HuH-7.5 (cell line): ENCODE measurements around the gene ATP6V0B.
A peak's percentile ranks its signal among the peaks of the same experiment; 100 is the strongest.

Source experiments
- DNase-seq: peaks from one replicate; pipeline ENCODE4 v3.0.0; 2011; ENCODE audit warnings: low spot score

Gene ATP6V0B

DNA sequence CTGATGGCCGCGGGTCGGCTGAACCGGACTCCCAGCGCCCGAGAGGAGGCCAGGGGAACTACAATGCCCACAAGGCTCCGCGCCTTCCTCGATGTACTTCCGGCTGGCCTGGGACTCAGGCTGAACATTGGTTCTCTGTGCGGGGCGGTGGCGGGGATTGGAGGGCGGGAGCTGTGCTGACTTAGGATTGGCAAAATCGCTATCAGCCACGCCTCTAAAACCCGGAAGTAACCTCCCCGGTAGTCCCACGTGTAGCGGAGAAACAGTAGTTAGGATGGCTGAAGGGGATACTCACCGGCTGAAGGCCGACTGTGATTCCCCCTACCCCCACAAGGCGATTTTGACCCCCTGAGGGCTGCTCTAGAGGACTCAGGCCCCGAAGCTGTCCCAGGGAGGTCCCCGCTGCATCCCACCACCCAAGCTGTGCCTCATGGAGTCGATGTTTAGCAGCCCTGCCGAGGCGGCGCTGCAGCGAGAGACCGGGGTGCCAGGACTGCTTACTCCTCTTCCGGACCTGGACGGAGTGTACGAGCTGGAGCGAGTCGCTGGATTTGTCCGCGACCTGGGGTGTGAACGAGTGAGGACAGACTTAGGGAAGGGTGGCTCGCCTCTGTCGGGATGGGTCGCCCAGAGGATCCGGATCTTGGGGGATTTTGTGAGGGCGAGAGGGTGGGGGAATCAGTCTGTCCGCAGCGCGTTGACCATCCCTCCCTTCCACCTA is 4.9 kb upstream of the ATP6V0B start, which contains the start of gene DPH2:
DPH2 (plus strand) TSS at position 265 of the 721 bp plus-strand sequence; CDS start at position 431, 166 bp downstream.
- DNase-seq: peak; percentile 99

GRCh38 chr1:43970502-43970901 is 4.3 kb upstream of the ATP6V0B start:
- DNase-seq: no peak

DNA sequence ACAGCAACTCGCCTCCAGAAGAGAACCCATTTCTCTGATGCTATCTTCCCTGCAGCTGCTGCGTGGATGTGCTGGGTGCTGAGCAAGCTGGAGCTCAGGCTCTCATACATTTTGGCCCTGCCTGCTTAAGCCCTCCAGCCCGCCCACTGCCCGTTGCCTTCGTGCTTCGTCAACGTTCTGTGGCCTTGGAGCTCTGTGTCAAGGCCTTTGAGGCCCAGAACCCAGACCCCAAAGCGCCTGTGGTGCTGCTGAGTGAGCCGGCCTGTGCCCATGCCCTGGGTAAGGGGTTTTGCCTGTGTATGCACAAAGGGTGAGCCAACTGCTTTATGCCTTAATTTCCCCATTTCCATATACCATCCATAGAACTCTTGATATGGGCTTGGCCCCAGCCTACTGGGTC is 3.8 kb upstream of the ATP6V0B start:
- no peak for DNase-seq

- DNase-seq: no peak
Measured at GRCh38 chr1:43971336-43971980, 3.3 kb upstream of the ATP6V0B start.

DNA sequence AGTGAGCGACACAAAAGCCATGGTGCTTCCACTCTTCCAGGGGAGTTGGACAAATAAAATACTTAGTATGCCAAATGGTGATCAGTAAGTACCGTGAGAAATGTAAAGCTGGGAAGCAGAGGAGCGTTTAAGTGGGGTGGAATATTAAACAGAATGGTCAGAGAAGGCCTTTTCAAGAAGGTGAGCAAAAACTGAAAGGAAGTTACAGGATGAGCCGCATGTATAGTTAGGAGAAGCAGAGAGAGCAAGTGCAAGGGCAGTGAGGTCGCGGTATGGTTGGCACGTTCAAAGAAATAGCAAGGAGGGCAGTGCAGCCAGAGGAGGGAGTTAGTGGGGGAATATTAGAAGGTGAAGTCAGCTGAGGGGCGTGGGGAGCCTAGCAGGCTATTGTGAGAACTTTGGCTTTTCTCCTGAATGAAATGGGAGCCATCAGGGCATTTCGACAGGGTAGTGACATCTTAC is 748 bp upstream of the ATP6V0B start:
- DNase-seq: no peak

DNA sequence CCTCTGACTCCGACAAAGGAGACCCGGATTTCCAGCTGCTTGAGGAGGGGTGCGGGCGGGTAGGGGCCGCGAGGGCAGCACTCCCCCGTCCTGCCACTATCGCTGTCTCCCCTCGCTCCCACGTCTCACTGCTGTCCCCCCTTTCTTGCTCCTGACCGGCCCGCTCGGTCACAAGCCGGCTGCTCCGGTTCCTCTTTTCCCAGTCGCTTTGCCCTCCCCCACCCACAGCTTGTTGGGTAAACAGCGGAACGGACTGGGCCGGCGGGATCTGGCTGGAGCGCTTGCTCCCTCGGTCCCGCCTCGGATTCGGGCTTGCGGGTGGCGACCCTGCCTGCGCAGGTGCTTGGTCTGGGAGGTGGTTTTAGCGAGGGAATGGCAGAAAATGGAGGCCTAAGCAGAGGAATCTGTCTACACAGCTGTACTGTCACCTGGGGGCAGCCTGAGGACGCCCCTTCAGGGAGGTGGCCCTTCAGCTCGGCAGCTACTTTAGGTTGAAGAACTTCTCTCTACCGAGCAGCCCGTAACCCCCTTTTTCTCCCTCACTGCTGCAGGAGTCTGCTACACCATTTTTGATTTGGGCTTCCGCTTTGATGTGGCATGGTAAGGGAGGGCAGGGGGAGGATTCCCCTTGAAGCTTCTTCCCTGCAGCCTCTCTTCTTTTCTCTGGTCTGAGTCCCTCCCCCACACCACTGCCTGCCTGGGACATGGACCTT is 645 bp downstream of the ATP6V0B start:
- no peak for DNase-seq

DNA sequence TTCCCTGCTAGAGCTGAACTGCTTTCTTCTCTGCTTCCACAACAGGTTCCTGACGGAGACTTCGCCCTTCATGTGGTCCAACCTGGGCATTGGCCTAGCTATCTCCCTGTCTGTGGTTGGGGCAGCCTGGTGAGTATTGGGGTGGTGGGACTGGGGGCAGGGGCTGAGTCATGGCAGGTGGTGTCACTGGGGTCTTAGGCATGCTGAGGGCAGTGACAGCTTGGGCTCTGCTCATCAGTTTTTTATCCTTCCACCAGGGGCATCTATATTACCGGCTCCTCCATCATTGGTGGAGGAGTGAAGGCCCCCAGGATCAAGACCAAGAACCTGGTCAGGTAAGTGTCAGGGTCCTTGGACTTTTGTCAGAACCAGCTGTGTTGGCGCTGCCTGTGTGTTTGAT is 1.3 kb downstream of the ATP6V0B start:
- no peak for DNase-seq

DNA sequence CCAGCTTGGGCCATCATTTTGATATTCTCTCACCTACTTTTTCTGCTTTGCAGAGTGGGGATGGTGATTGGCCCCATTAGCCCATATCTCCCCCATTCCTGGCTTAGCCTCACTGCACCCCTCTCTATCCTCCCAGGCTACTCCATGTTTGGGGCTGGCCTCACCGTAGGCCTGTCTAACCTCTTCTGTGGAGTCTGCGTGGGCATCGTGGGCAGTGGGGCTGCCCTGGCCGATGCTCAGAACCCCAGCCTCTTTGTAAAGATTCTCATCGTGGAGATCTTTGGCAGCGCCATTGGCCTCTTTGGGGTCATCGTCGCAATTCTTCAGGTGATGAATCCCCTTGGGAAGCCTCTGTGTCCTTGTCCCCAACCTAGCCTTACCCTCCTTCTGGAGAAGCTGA is 2.1 kb downstream of the ATP6V0B start:
- no peak for DNase-seq

DNA sequence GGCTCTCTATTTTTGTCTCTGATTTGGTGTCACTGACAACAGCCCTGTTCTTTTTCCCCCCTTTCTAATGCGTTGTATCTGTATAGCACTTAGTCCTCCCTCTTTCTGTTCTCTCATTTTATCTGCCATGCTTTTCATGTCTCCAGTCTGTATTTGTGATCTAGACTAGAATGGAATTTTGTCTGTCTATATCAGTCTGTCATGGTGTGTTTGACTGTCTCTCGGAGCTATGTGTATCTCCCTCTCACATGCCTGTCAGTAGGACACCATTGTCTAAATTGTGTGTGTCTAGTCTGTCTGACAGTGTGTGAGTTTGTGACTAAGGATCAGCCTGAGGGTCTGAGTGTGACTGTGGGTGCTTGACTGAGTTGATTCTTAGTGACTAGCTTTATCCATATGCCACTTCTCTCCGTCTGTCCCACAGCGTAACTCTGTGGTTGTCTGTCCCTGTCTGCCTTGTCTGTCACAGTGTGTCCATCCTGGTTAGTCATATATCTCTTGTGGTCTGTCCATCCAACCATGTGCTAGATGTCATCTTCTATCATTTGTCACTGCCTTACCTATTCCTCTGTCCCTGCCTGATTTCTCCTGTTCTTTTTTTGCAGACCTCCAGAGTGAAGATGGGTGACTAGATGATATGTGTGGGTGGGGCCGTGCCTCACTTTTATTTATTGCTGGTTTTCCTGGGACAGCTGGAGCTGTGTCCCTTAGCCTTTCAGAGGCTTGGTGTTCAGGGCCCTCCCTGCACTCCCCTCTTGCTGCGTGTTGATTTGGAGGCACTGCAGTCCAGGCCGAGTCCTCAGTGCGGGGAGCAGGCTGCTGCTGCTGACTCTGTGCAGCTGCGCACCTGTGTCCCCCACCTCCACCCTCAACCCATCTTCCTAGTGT is 2.9 kb downstream of the ATP6V0B start:
- no peak for DNase-seq

- DNase-seq: no peak
Measured at GRCh38 chr1:43978264-43978550, 3.4 kb downstream of the ATP6V0B start.

DNA sequence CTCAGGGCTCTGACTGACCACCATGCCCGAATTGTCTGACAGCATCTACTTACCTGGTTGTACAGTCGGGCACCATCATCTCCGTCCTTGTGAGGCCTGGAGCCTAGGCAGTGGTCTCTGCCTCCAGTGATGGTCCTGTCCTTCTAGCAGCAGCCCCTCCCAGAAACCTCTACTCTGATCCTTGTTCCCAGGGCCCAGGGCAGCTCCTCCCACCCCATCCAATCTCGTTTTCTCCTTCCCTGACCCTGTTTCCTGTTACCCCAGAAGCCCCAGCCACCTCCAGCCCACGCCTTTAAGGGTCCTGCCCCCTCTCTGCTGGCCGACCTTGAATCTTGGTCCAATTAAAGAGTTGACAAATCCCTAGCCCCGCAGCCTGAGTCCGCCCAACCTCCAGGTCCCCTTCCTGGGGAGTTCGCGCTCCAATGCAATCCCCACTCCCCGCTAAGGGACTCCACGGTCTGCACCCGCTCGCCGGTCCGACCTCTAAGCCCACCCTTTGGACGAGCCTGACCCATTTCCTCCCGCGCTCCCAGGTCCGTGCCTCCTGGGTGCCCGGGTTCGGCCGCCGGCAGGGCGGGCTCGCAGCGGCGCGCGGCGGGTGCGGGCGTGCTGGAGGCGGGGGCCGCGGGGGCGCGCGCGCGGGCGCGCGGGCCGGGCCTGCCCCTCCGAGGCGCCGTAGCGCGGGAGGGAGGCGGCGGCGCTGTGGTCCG is 3.9 kb downstream of the ATP6V0B start, which contains the start of gene B4GALT2:
B4GALT2 (plus strand) TSS at position 660 of the 710 bp plus-strand sequence. CDS start 1,951 bp downstream, outside the sequence.
- peak; percentile 90 for DNase-seq

DNA sequence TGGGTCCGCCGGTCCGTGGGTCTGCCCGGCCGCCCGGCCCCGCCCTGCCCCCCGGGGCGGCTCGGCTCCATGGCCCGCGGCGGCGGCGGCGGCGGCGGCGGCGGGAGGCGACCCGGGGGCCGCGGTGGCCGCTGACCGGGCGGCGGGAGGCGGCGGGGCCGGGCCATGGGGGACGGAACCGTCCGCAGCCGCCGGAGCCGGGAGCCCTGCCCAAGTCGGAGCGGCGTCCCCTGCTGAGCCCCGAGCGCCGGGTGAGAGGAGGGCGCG is 4.4 kb downstream of the ATP6V0B start:
- no peak for DNase-seq

GRCh38 chr1:43979528-43980254 is 4.9 kb downstream of the ATP6V0B start:
- DNase-seq: peak; percentile 86

GRCh38 chr1:43980255-43981134 is 5.7 kb downstream of the ATP6V0B start:
- no peak for DNase-seq

GRCh38 chr1:43981135-43981491 is 6.4 kb downstream of the ATP6V0B start:
- no peak for DNase-seq

GRCh38 chr1:43981636-43982035 is 6.9 kb downstream of the ATP6V0B start:
- no peak for DNase-seq

GRCh38 chr1:43982241-43982640 is 7.5 kb downstream of the ATP6V0B start:
- no peak for DNase-seq

DNA sequence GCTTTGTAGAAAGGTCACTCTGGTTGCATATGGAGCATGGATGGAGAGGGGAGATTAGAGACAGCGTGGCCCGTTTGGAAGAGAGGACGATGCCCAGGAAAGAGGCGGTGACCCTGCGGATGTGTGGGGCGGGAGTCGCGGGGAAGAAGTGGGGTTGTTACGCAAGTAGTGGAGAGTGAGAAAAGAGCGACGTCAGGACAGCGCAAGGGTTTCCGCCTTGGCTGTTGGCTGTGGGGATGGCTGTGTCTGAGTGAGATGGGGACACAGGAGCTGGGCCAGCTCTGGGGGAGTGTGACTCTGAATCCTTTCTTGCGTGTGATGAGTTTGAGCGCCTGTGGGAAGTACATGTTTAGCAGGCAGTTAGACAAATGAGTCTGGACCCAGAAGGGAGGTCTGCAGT is 8.0 kb downstream of the ATP6V0B start:
- no peak for DNase-seq

DNA sequence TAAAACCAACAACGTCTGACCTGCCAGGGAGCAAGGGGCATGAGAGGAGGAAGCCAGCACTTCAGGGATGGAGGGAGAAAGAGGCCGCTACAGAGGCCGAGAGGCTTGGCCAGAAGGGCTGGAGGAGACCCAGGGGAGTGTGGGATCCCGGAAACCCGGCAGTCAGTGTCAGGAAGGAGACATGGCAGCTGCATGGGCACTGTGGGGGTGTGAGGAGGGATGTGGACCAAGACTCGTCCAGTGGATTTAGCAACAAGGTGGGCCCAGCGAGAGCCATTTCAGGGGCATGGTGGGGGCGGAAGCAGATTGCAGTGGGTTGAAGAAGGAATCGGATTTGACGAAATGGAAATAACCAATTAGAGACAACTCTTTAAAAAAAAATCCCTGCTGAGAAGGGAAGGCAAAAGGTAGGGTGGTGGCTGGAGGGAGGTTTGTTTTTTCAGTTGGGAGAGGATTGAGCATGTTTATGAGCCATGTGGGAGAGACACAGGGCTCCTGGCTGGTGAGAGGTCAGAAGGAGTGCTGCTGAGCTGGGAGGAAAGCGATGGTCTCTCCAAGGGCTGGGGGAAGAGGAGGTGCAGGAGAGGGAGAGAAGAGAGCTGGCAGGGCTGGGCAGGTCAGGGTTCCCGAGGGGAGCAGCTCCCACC is 8.6 kb downstream of the ATP6V0B start:
- no peak for DNase-seq

DNA sequence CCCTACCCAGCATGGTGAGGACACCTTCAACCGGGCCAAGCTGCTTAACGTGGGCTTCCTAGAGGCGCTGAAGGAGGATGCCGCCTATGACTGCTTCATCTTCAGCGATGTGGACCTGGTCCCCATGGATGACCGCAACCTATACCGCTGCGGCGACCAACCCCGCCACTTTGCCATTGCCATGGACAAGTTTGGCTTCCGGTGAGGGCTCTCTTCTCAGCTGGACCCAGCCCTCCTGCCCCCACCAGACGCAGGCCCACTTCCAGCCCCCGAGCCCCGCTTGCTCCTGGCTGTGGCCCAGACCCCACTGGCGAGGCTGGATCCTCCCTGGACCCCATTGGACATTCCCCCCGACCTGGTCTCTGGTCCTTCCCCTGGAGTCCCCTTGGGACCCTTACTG is 10.1 kb downstream of the ATP6V0B start:
- DNase-seq: no peak
